ENCODE measurements around the gene SNAP25.

DNA sequence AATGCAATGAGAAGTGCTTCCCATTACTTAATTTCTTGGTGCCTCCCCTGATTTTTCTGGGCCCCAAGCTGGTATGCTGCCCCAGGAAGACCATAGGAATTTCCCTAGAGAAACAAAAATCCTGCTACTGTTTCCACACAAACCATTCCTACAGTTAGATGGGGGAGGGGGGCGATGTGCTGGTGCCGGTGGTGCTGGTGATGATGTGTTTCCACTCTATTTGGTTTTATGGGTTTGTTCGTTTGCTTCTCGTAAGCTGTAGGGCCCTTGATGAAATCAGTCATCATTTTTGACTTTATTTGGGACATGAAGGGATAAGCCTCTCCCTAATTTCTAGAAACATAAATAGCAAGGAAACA lies 110.2 kb downstream of the SNAP25 start:
- TF ChIP-seq, protein P1, sequence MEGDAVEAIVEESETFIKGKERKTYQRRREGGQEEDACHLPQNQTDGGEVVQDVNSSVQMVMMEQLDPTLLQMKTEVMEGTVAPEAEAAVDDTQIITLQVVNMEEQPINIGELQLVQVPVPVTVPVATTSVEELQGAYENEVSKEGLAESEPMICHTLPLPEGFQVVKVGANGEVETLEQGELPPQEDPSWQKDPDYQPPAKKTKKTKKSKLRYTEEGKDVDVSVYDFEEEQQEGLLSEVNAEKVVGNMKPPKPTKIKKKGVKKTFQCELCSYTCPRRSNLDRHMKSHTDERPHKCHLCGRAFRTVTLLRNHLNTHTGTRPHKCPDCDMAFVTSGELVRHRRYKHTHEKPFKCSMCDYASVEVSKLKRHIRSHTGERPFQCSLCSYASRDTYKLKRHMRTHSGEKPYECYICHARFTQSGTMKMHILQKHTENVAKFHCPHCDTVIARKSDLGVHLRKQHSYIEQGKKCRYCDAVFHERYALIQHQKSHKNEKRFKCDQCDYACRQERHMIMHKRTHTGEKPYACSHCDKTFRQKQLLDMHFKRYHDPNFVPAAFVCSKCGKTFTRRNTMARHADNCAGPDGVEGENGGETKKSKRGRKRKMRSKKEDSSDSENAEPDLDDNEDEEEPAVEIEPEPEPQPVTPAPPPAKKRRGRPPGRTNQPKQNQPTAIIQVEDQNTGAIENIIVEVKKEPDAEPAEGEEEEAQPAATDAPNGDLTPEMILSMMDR (IDR thresholded peaks at IDR 0.05; ENCODE audit: low read length), result no peak
- no peak for TF ChIP-seq EZH2 (optimal IDR thresholded peaks at IDR 0.05; ENCODE audit: low read depth, low read length)
- no peak for TF ChIP-seq EZH2phosphoT487 (IDR thresholded peaks at IDR 0.05; ENCODE audit: low read length)
